A673 (cell line): Measurements from ENCODE around the gene ARPC2. TPM values are rescaled to one million over a fixed set of nuclear protein-coding genes. Genes with fewer than 3 reads are reported as not detected.

Experiments
- BruUV-seq: library from RNA; stranded (reverse); fragments of 400-500 nt; replicated peaks from 2 replicates; lab custom pipeline; 2021; lab: Mats Ljungman, UMichigan
- CTCF ChIA-PET: fragments of 300-600 bp; sonication (Branson Sonifier 250); formaldehyde crosslinking; loops from one replicate; lab custom pipeline; 2022; ENCODE audit warnings: antibody characterized with exemption; lab: Charles Lee
- POLR2A ChIA-PET: fragments of 300-600 bp; sonication (Branson Sonifier 250); formaldehyde crosslinking; loops from one replicate; lab custom pipeline; 2022; ENCODE audit warnings: antibody characterized with exemption; ENCODE audit not compliant: low non-redundant PET; lab: Charles Lee
- DNase-seq: peaks from one replicate; pipeline ENCODE4 v3.0.0-alpha.2; 2015; ENCODE audit warnings: low spot score
- H3K27ac ChIP-seq: fragments of 200-600 bp; sonication (generic); 2 replicates; pipeline ENCODE4 v1.5.1; 2016; ENCODE audit warnings: mixed run types, low read depth, mild to moderate bottlenecking, mixed read lengths, antibody characterized with exemption, low read length; ENCODE audit not compliant: poor library complexity, severe bottlenecking
- H3K27me3 ChIP-seq: fragments of 200-600 bp; sonication (generic); replicated peaks from 2 replicates; pipeline ENCODE4 v1.6.1; 2017; ENCODE audit warnings: mixed run types, low read depth, mild to moderate bottlenecking, mixed read lengths, antibody characterized with exemption, low read length; ENCODE audit not compliant: insufficient read depth, poor library complexity
- H3K36me3 ChIP-seq: fragments of 200-600 bp; sonication (generic); 2 replicates; pipeline ENCODE4 v1.6.1; 2016; ENCODE audit warnings: mixed run types, mild to moderate bottlenecking, mixed read lengths, antibody characterized with exemption, low read length; ENCODE audit not compliant: insufficient read depth, poor library complexity, severe bottlenecking
- H3K4me1 ChIP-seq: fragments of 200-600 bp; sonication (generic); 2 replicates; pipeline ENCODE4 v1.6.1; 2017; ENCODE audit warnings: mixed run types, mild to moderate bottlenecking, mixed read lengths, antibody characterized with exemption, low read length; ENCODE audit not compliant: insufficient read depth, poor library complexity, severe bottlenecking
- H3K4me3 ChIP-seq: fragments of 200-600 bp; sonication (generic); 2 replicates; pipeline ENCODE4 v1.5.1; 2016; ENCODE audit warnings: low read depth, mixed run types, mild to moderate bottlenecking, mixed read lengths, low read length; ENCODE audit not compliant: poor library complexity, severe bottlenecking
- H3K9me3 ChIP-seq: fragments of 200-600 bp; sonication (generic); 2 replicates; pipeline ENCODE4 v1.6.1; 2016; ENCODE audit warnings: mixed run types, low read depth, mild to moderate bottlenecking, mixed read lengths, antibody characterized with exemption, low read length; ENCODE audit not compliant: poor library complexity, severe bottlenecking
- EZH2 ChIP-seq: fragments of 200-600 bp; sonication (generic); IDR thresholded peaks from 2 replicates; pipeline ENCODE4 v1.6.1; 2017; ENCODE audit warnings: borderline replicate concordance, low read depth, mild to moderate bottlenecking, mixed read lengths, antibody characterized with exemption, low read length; ENCODE audit not compliant: poor library complexity, severe bottlenecking
- intact Hi-C: fragments of 100-400 bp; cut with micrococcal nuclease; formaldehyde crosslinking; loops from one replicate; pipeline ENCODE4 v1.10.0; 2022; ENCODE audit not compliant: unreplicated experiment
- total RNA-seq: library from RNA; stranded (reverse); gene quantifications from 2 replicates; pipeline ENCODE4 v1.2.3, GENCODE V29; 2021
- TF ChIP-seq, protein P1 (sequence below): fragments of 300-800, 200-600 bp; sonication (generic); conservative IDR thresholded peaks from 2 replicates; pipeline ENCODE4 v1.5.1; 2017; ENCODE audit warnings: low read depth, mild to moderate bottlenecking, antibody characterized with exemption, low read length, moderate library complexity, mixed read lengths

The ARPC2 gene
- total RNA-seq, 1 experiment from 2014 or later, result 291 TPM

DNA sequence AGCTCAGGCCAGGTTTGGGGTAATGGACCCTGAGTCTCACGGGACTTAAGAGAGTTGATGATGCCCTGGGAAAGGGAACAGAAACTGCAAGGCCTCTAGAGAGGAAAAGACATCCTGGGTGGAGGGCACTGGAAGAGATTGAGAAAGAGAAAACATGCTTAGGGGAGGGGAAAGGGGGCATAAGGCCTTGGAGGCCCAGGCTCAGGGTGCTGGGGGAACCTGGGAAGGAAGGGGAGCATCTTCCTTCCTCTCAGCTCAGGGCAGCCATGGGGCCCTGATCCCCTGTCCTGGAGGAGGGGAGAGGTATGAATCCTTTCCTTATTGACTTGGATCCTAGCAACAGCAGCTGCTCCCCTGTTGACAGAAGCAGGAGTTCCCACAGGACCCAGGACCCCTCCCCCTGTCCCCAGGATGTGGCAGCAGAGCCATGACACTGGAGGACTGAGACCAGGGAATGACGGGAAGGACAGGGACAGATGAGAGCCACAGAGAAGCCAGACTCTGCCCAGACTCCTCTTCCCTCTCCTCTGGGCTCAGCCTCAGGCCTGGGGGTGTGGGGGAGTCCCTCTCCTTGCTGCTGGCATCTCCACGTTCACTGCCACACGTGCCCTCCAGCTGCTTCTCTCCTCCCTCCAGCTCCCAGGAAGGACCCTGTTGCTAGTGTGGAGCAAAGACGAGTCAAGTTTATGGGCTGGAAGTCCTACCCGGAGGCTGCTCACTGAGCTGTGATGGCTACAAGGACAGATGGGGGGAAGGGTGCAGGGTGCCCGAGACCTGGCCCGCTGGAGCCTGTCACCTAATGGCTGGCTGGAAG is 44.6 kb downstream of the ARPC2 start:
- intact Hi-C loops, result no loop called here
- no peaks in the 10 kb centered on the region for H3K27me3 ChIP-seq
- no peaks in the 10 kb centered on the region for H3K9me3 ChIP-seq
- H3K4me1 ChIP-seq, result peaks cover 15% of the 10 kb centered on the region
- BruUV-seq, result no TSS peak
- CTCF ChIA-PET, result no interaction called here
- H3K4me3 ChIP-seq, result no peak overlapping the region
- H3K27ac ChIP-seq, result peak overlapping the region; percentile 32
- TF ChIP-seq EZH2, result no peak
- TF ChIP-seq, protein P1, sequence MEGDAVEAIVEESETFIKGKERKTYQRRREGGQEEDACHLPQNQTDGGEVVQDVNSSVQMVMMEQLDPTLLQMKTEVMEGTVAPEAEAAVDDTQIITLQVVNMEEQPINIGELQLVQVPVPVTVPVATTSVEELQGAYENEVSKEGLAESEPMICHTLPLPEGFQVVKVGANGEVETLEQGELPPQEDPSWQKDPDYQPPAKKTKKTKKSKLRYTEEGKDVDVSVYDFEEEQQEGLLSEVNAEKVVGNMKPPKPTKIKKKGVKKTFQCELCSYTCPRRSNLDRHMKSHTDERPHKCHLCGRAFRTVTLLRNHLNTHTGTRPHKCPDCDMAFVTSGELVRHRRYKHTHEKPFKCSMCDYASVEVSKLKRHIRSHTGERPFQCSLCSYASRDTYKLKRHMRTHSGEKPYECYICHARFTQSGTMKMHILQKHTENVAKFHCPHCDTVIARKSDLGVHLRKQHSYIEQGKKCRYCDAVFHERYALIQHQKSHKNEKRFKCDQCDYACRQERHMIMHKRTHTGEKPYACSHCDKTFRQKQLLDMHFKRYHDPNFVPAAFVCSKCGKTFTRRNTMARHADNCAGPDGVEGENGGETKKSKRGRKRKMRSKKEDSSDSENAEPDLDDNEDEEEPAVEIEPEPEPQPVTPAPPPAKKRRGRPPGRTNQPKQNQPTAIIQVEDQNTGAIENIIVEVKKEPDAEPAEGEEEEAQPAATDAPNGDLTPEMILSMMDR, result no peak
- POLR2A ChIA-PET, result no interaction called here
- peaks cover 22% of the 10 kb centered on the region for H3K36me3 ChIP-seq
- no peak for DNase-seq

GRCh38 chr2:218262237-218262600 is 45.2 kb downstream of the ARPC2 start:
- H3K4me3 ChIP-seq, result no peak overlapping the region
- H3K4me1 ChIP-seq, result peaks cover 15% of the 10 kb centered on the region
- intact Hi-C loops, result no loop called here
- POLR2A ChIA-PET, result no interaction called here
- H3K27me3 ChIP-seq, result no peaks in the 10 kb centered on the region
- TF ChIP-seq EZH2, result no peak
- TF ChIP-seq, protein P1, result no peak
- no peak overlapping the region for H3K27ac ChIP-seq
- CTCF ChIA-PET, result no interaction called here
- peaks cover 22% of the 10 kb centered on the region for H3K36me3 ChIP-seq
- no TSS peak for BruUV-seq
- no peak for DNase-seq
- H3K9me3 ChIP-seq, result no peaks in the 10 kb centered on the region

DNA sequence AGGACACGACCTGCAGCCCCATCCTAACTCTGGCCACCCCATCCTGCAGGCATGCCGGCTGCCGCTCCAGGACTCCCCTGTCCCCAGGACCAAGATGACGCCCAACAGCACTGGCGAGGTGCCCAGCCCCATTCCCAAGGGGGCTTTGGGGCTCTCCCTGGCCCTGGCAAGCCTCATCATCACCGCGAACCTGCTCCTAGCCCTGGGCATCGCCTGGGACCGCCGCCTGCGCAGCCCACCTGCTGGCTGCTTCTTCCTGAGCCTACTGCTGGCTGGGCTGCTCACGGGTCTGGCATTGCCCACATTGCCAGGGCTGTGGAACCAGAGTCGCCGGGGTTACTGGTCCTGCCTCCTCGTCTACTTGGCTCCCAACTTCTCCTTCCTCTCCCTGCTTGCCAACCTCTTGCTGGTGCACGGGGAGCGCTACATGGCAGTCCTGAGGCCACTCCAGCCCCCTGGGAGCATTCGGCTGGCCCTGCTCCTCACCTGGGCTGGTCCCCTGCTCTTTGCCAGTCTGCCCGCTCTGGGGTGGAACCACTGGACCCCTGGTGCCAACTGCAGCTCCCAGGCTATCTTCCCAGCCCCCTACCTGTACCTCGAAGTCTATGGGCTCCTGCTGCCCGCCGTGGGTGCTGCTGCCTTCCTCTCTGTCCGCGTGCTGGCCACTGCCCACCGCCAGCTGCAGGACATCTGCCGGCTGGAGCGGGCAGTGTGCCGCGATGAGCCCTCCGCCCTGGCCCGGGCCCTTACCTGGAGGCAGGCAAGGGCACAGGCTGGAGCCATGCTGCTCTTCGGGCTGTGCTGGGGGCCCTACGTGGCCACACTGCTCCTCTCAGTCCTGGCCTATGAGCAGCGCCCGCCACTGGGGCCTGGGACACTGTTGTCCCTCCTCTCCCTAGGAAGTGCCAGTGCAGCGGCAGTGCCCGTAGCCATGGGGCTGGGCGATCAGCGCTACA is 45.9 kb downstream of the ARPC2 start:
- no TSS peak for BruUV-seq
- peaks cover 15% of the 10 kb centered on the region for H3K4me1 ChIP-seq
- H3K27me3 ChIP-seq, result no peaks in the 10 kb centered on the region
- DNase-seq, result no peak
- TF ChIP-seq, protein P1, result no peak
- ChIA-PET CTCF (no interaction called here), POLR2A (no interaction called here)
- H3K4me3 ChIP-seq, result no peak overlapping the region
- H3K36me3 ChIP-seq, result peaks cover 26% of the 10 kb centered on the region
- H3K9me3 ChIP-seq, result no peaks in the 10 kb centered on the region
- no peak overlapping the region for H3K27ac ChIP-seq
- intact Hi-C loops, result no loop called here
